Thoracic aorta (tissue), 2 donors: ENCODE data around the gene PRDM16. TPM values are rescaled to one million over a fixed set of nuclear protein-coding genes. Genes with fewer than 3 reads are reported as not detected.
A peak's percentile ranks its signal among the peaks of the same experiment; 100 is the strongest.

Experiments
- ATAC-seq: fragments of 150-250 bp; one replicate; pipeline ENCODE4 v1.8.0; 2017; ENCODE audit warnings: low read depth; ENCODE audit not compliant: insufficient number of reproducible peaks, low FRiP score
- DNase-seq: peaks from one replicate; pipeline ENCODE4 v3.0.0-alpha.2; 2020; ENCODE audit warnings: low spot score
- H3K27ac ChIP-seq, 2 donors: fragments of 200-600 bp; sonication (generic); 1 replicate in 1 of 2; 2 replicates in 1 of 2; pipeline ENCODE4 v1.5.1; 2016; ENCODE audit warnings: mild to moderate bottlenecking in 2 of 2, moderate library complexity in 2 of 2
- H3K27me3 ChIP-seq: fragments of 200-600 bp; sonication (generic); replicated peaks from 2 replicates; pipeline ENCODE4 v1.6.0; 2016; ENCODE audit warnings: mild to moderate bottlenecking; ENCODE audit not compliant: insufficient read depth
- H3K36me3 ChIP-seq: fragments of 200-600 bp; sonication (generic); one replicate; pipeline ENCODE4 v1.5.1; 2016
- H3K4me1 ChIP-seq, 2 donors: fragments of 200-600 bp; sonication (generic); 1 replicate in 1 of 2; 2 replicates in 1 of 2; pipeline versions ENCODE4 v1.5.1 to v1.6.0; 2016; ENCODE audit warnings: low read depth in 2 of 2, mild to moderate bottlenecking in 1 of 2; ENCODE audit not compliant: control insufficient read depth in 1 of 2
- H3K4me3 ChIP-seq: fragments of 200-600 bp; sonication (generic); 2 replicates; pipeline ENCODE4 v1.5.1; 2016; ENCODE audit warnings: mild to moderate bottlenecking
- H3K9me3 ChIP-seq: fragments of 200-600 bp; sonication (generic); 2 replicates; pipeline ENCODE4 v1.5.1; 2016
- CTCF ChIP-seq: fragments of 200-600 bp; sonication (generic); IDR thresholded peaks from one replicate; pipeline ENCODE4 v1.5.1; 2019; ENCODE audit warnings: antibody characterized with exemption
- total RNA-seq, 2 donors: library from RNA; depleted of rRNA; stranded (reverse); fragments of >200 nt; gene quantifications; one replicate each; pipeline versions ENCODE4 v1.1.0 to v1.2.3, GENCODE V29; 2016

The PRDM16 gene
- total RNA-seq, 2 donors from 2014 or later: 68.9 to 85.4 TPM

GRCh38 chr1:3359756-3360440 is 290.9 kb downstream of the PRDM16 start:
- no peak for TF ChIP-seq CTCF
- H3K4me3 ChIP-seq: no peak overlapping the region
- H3K27me3 ChIP-seq: no peaks in the 10 kb centered on the region
- H3K36me3 ChIP-seq: no peaks in the 10 kb centered on the region
- peak overlapping the region in 1 of 2 donors; percentile 95 for H3K27ac ChIP-seq
- DNase-seq (no peak), ATAC-seq (no peak)
- H3K4me1 ChIP-seq: peaks cover 23 to 78% of the 10 kb centered on the region in 2 donors
- H3K9me3 ChIP-seq: no peaks in the 10 kb centered on the region

- no peaks in the 10 kb centered on the region for H3K27me3 ChIP-seq
- peaks cover 24 to 78% of the 10 kb centered on the region in 2 donors for H3K4me1 ChIP-seq
These were observed 291.7 kb downstream of the PRDM16 start for GRCh38 chr1:3360646-3361257.

GRCh38 chr1:3363023-3363422 is 294.0 kb downstream of the PRDM16 start:
- H3K4me1 ChIP-seq: peaks cover 29 to 77% of the 10 kb centered on the region in 2 donors
- H3K27me3 ChIP-seq: no peaks in the 10 kb centered on the region
- H3K9me3 ChIP-seq: no peaks in the 10 kb centered on the region
- peak overlapping the region; percentile 95 to 99 for H3K27ac ChIP-seq
- ATAC-seq (no peak), DNase-seq (no peak)
- H3K4me3 ChIP-seq: no peak overlapping the region
- no peak for TF ChIP-seq CTCF
- no peaks in the 10 kb centered on the region for H3K36me3 ChIP-seq

More at GRCh38 chr1:3360646-3361257, 291.7 kb downstream of the PRDM16 start:
- DNase-seq (no peak), ATAC-seq (no peak)
- TF ChIP-seq CTCF: no peak
- Histone ChIP-seq H3K27ac (peak overlapping the region; percentile 95 to 99), H3K9me3 (no peaks in the 10 kb centered on the region), H3K36me3 (no peaks in the 10 kb centered on the region), H3K4me3 (no peak overlapping the region)

GRCh38 chr1:3363756-3364155 is 294.8 kb downstream of the PRDM16 start:
- Histone ChIP-seq H3K36me3 (no peaks in the 10 kb centered on the region), H3K27ac (peak overlapping the region; percentile 95 to 99), H3K9me3 (no peaks in the 10 kb centered on the region), H3K4me3 (no peak overlapping the region), H3K4me1 (peaks cover 36 to 79% of the 10 kb centered on the region in 2 donors), H3K27me3 (no peaks in the 10 kb centered on the region)
- ATAC-seq: no peak
- TF ChIP-seq CTCF: no peak
- DNase-seq: no peak

- no peak for DNase-seq
- Histone ChIP-seq H3K9me3 (no peaks in the 10 kb centered on the region), H3K27ac (peak overlapping the region; percentile 95 to 99), H3K27me3 (no peaks in the 10 kb centered on the region), H3K4me3 (no peak overlapping the region), H3K36me3 (no peaks in the 10 kb centered on the region), H3K4me1 (peaks cover 43 to 86% of the 10 kb centered on the region in 2 donors)
- no peak for TF ChIP-seq CTCF
- ATAC-seq: no peak
These were observed 295.5 kb downstream of the PRDM16 start for GRCh38 chr1:3364551-3364950.
